ENCODE results near the gene PLAC8L1. TPM values are rescaled to one million over a fixed set of nuclear protein-coding genes. Genes with fewer than 3 reads are reported as not detected.

Gene PLAC8L1
- total and polyA plus RNA-seq, 2 of the 13 experiments (the other 11 are each of a cell fraction or from before 2014, with no cell fraction given) = 0.44 TPM; not detected in 1

- 95% methylated on average over 3 of the region's 3 CpGs for WGBS (ENCODE audit: low lambda C conversion rate)
- no peak overlapping the region for H3K4me3 ChIP-seq (replicated peaks in 1 of 3; ENCODE audit: insufficient read depth in 1 of 3, low read depth in 2 of 3, low read length in 3 of 3)
- peaks cover 8% of the 10 kb centered on the region; the same call in 1 of the 2 replicates for H3K4me1 ChIP-seq (ENCODE audit: insufficient read depth, low read length)
- no peak for DNase-seq (ENCODE audit: low spot score)
- H3K4me2 ChIP-seq (ENCODE audit: low read depth, low read length) = no peak overlapping the region
- no peak overlapping the region for H2AFZ ChIP-seq (ENCODE audit: low read length)
- no TSS peak for BruUV-seq (replicated peaks)
- in situ Hi-C loops (cut with HindIII; ENCODE audit: extremely low pct_ligation_motif_present, low pct_unique_long_range_greater_than_20kb) = no loop called here
- H4K20me1 ChIP-seq (ENCODE audit: insufficient read depth, low read length) = no peaks in the 10 kb centered on the region
- TF ChIP-seq ZNF280B (CRISPR knock-in tag; IDR thresholded peaks at IDR 0.05; ENCODE audit: borderline replicate concordance) = no peak
- no peak for TF ChIP-seq KAT7 (CRISPR knock-in tag; IDR thresholded peaks at IDR 0.05; ENCODE audit: borderline replicate concordance)
- TF ChIP-seq ZKSCAN1 (IDR thresholded peaks at IDR 0.05; ENCODE audit: low read length) = no peak
- TF ChIP-seq MTA1 (CRISPR knock-in tag; IDR thresholded peaks at IDR 0.05; ENCODE audit: borderline replicate concordance) = no peak
- TF ChIP-seq, protein P1, sequence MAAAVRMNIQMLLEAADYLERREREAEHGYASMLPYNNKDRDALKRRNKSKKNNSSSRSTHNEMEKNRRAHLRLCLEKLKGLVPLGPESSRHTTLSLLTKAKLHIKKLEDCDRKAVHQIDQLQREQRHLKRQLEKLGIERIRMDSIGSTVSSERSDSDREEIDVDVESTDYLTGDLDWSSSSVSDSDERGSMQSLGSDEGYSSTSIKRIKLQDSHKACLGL (CRISPR knock-in tag; IDR thresholded peaks at IDR 0.05) = no peak
- no peak for TF ChIP-seq MBNL3 (CRISPR knock-in tag; conservative IDR thresholded peaks at IDR 0.05)
- no peak for TF ChIP-seq ZNF333 (CRISPR knock-in tag; IDR thresholded peaks at IDR 0.05; ENCODE audit: borderline replicate concordance)
- TF ChIP-seq PLRG1 (conservative IDR thresholded peaks at IDR 0.05) = no peak
- TF ChIP-seq, protein P2, sequence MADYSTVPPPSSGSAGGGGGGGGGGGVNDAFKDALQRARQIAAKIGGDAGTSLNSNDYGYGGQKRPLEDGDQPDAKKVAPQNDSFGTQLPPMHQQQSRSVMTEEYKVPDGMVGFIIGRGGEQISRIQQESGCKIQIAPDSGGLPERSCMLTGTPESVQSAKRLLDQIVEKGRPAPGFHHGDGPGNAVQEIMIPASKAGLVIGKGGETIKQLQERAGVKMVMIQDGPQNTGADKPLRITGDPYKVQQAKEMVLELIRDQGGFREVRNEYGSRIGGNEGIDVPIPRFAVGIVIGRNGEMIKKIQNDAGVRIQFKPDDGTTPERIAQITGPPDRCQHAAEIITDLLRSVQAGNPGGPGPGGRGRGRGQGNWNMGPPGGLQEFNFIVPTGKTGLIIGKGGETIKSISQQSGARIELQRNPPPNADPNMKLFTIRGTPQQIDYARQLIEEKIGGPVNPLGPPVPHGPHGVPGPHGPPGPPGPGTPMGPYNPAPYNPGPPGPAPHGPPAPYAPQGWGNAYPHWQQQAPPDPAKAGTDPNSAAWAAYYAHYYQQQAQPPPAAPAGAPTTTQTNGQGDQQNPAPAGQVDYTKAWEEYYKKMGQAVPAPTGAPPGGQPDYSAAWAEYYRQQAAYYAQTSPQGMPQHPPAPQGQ (CRISPR knock-in tag; IDR thresholded peaks at IDR 0.05; ENCODE audit: borderline replicate concordance) = no peak
- TF ChIP-seq XRCC5 (optimal IDR thresholded peaks at IDR 0.05; ENCODE audit: low read length) = no peak
- TF ChIP-seq HDAC1 (CRISPR knock-in tag; IDR thresholded peaks at IDR 0.05) = no peak
- H3K79me2 ChIP-seq (ENCODE audit: insufficient read depth, low read length) = no peaks in the 10 kb centered on the region
- H3K27me3 ChIP-seq (ENCODE audit: control insufficient read depth in 1 of 2, insufficient read depth in 2 of 2, low read length in 2 of 2) = no peaks in the 10 kb centered on the region
- no peaks in the 10 kb centered on the region for H3K36me3 ChIP-seq (replicated peaks in 1 of 2; ENCODE audit: control insufficient read depth in 1 of 2, insufficient read depth in 2 of 2, low read length in 2 of 2)
- H3K27ac ChIP-seq (ENCODE audit: extremely low read length, insufficient read depth, low read length) = no peak overlapping the region
- intact Hi-C loops (cut with micrococcal nuclease; ENCODE audit: unreplicated experiment) = no loop called here
- no peak overlapping the region for H3K9ac ChIP-seq (ENCODE audit: insufficient read depth, low read depth, low read length)
- ATAC-seq = no peak
- no peak for FAIRE-seq
- no peaks in the 10 kb centered on the region for H3K9me3 ChIP-seq (ENCODE audit: low read length)
- CTCF ChIA-PET (ENCODE audit: low intra/inter-chr PET ratio, low total read pairs) = no interaction called here
- POLR2A ChIA-PET = no interaction called here
These were observed 34.6 kb downstream of the PLAC8L1 start for GRCh38 chr5:146070746-146071145.
